ENCODE results near the gene KRTAP4-11.

DNA sequence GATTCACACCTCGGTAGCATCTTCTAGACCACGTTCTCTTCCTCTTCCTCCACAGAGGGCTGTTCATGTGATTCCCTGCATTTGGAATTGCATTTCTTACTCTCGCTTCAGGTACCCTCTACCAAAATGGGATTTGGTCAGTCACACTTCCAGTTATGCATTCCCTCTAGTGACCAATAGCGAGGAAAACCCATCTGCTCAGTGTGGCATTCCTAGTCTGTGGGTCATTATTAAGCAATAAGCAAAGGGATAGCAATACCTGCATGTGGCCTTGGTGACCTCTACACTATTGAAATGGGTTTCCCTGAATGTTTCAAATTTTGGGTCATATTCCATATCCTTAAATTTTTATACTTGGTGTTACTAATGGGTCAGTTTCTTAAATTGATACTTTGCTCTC, 31.9 kb upstream of the KRTAP4-11 start:
- no peak for TF ChIP-seq EZH2phosphoT487 (IDR thresholded peaks at IDR 0.05)
- TF ChIP-seq, protein P1, sequence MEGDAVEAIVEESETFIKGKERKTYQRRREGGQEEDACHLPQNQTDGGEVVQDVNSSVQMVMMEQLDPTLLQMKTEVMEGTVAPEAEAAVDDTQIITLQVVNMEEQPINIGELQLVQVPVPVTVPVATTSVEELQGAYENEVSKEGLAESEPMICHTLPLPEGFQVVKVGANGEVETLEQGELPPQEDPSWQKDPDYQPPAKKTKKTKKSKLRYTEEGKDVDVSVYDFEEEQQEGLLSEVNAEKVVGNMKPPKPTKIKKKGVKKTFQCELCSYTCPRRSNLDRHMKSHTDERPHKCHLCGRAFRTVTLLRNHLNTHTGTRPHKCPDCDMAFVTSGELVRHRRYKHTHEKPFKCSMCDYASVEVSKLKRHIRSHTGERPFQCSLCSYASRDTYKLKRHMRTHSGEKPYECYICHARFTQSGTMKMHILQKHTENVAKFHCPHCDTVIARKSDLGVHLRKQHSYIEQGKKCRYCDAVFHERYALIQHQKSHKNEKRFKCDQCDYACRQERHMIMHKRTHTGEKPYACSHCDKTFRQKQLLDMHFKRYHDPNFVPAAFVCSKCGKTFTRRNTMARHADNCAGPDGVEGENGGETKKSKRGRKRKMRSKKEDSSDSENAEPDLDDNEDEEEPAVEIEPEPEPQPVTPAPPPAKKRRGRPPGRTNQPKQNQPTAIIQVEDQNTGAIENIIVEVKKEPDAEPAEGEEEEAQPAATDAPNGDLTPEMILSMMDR (IDR thresholded peaks at IDR 0.05) = no peak
- TF ChIP-seq EZH2 (IDR thresholded peaks at IDR 0.05) = no peak
